Right renal cortex interstitium (tissue), 3 donors: Measurements from ENCODE around the gene CYBC1. TPM values are rescaled to one million over a fixed set of nuclear protein-coding genes. Genes with fewer than 3 reads are reported as not detected.

Experiments used
- DNase-seq, 3 donors: peaks; one replicate each; pipeline ENCODE4 v3.0.0-alpha.2; 2013; ENCODE audit warnings: low read depth in 3 of 3, low spot score in 2 of 3
- polyA plus RNA-seq, 3 donors: library from polyadenylated mRNA; unstranded; fragments of 120-200 nt; gene quantifications; one replicate each; pipeline ENCODE4 v1.2.1, GENCODE V29; 2013; ENCODE audit not compliant: insufficient read length in 3 of 3

Gene CYBC1
- polyA plus RNA-seq, 3 donors = 40.6 to 44.6 (median 44.6) TPM

GRCh38 chr17:82449883-82450356, 632 bp downstream of the CYBC1 start:
- no peak for DNase-seq

GRCh38 chr17:82449131-82449882, 1.2 kb downstream of the CYBC1 start:
- no peak for DNase-seq

GRCh38 chr17:82447876-82448275, 2.7 kb downstream of the CYBC1 start:
- no peak for DNase-seq

GRCh38 chr17:82446649-82447048, 3.9 kb downstream of the CYBC1 start:
- DNase-seq = no peak

GRCh38 chr17:82446124-82446523, 4.4 kb downstream of the CYBC1 start:
- no peak for DNase-seq

- no peak for DNase-seq
These were observed 5.0 kb downstream of the CYBC1 start for GRCh38 chr17:82445542-82445941.

GRCh38 chr17:82444941-82445521, 5.5 kb downstream of the CYBC1 start:
- no peak for DNase-seq

- no peak for DNase-seq
These were observed 6.2 kb downstream of the CYBC1 start for GRCh38 chr17:82444284-82444893.

GRCh38 chr17:82443465-82444283, 6.9 kb downstream of the CYBC1 start:
- DNase-seq = no peak

GRCh38 chr17:82442643-82443464, 7.7 kb downstream of the CYBC1 start:
- DNase-seq = no peak

- DNase-seq = no peak
These were observed 8.7 kb downstream of the CYBC1 start for GRCh38 chr17:82441691-82442487.

GRCh38 chr17:82440991-82441627, 9.4 kb downstream of the CYBC1 start:
- no peak for DNase-seq

GRCh38 chr17:82440469-82440981, 10.0 kb downstream of the CYBC1 start:
- no peak for DNase-seq

- DNase-seq = no peak
These were observed 10.7 kb downstream of the CYBC1 start for GRCh38 chr17:82439829-82440365.

- DNase-seq = no peak
These were observed 11.2 kb downstream of the CYBC1 start for GRCh38 chr17:82439194-82439828.

- DNase-seq = no peak
These were observed 12.0 kb downstream of the CYBC1 start for GRCh38 chr17:82438401-82439193.

GRCh38 chr17:82437325-82437668, 13.3 kb downstream of the CYBC1 start:
- no peak for DNase-seq
